Cardiac fibroblast (primary cell): ENCODE results near the gene ACTN1.
A peak's percentile ranks its signal among the peaks of the same experiment; 100 is the strongest.

Experiments
- DNase-seq, 2 donors: peaks; one replicate each; pipeline versions ENCODE4 v3.0.0 to v3.0.0-alpha.2; 2010; ENCODE audit warnings: low read depth in 2 of 2
- H3K4me3 ChIP-seq, 2 donors: replicated peaks in 1 of 2; 1 replicate in 1 of 2; 2 replicates in 1 of 2; pipeline ENCODE4 v1.5.1; 2011; ENCODE audit warnings: low read depth in 2 of 2, low read length in 2 of 2, mild to moderate bottlenecking in 2 of 2, moderate library complexity in 1 of 2
- TF ChIP-seq, protein P1 (sequence below): IDR thresholded peaks from one replicate; pipeline ENCODE4 v1.5.1; 2011; ENCODE audit warnings: low read depth, mild to moderate bottlenecking, low read length, inconsistent platforms

Gene ACTN1

DNA sequence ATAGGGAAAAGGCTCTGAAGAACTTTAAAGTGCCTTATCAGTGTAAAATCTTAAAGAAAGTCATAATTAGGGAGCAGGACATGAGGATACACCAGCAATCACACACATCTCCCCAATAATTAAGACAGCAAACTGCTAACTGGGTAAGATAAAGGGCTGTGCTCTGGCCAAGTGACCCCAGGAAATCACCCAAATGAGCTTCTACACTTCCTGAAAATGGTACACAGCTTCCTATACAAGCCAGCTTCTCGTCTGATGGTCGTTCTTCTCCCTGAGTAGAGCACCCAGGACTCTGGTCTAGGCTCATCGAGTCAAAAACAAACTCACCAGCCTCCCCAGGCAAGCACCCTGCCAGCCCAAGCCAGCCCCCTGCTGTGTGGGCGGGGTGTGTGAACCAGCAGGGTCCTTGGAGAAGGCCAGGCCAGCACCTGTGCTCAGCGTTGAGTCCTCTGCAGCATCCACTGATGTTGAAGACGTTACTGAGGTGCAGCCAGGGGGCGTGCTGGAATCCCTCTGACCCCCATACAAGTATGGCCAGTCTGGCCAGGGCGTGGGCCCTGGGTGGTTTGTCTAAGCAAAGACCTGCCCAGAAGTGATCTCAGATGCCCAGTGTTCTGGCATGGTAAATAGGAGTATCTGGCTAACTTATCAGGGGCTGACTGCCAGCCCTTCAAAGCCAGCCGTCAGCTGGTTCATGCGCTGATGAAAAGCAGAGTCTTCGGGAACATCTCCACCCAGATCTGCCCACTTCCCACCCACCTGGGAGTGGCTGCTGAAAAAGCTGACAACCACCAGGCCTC is 41.4 kb downstream of the ACTN1 start:
- H3K4me3 ChIP-seq, result no peak overlapping the region
- peak; percentile 36 to 62 for DNase-seq
- TF ChIP-seq, protein P1, sequence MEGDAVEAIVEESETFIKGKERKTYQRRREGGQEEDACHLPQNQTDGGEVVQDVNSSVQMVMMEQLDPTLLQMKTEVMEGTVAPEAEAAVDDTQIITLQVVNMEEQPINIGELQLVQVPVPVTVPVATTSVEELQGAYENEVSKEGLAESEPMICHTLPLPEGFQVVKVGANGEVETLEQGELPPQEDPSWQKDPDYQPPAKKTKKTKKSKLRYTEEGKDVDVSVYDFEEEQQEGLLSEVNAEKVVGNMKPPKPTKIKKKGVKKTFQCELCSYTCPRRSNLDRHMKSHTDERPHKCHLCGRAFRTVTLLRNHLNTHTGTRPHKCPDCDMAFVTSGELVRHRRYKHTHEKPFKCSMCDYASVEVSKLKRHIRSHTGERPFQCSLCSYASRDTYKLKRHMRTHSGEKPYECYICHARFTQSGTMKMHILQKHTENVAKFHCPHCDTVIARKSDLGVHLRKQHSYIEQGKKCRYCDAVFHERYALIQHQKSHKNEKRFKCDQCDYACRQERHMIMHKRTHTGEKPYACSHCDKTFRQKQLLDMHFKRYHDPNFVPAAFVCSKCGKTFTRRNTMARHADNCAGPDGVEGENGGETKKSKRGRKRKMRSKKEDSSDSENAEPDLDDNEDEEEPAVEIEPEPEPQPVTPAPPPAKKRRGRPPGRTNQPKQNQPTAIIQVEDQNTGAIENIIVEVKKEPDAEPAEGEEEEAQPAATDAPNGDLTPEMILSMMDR, result peak; percentile 36

DNA sequence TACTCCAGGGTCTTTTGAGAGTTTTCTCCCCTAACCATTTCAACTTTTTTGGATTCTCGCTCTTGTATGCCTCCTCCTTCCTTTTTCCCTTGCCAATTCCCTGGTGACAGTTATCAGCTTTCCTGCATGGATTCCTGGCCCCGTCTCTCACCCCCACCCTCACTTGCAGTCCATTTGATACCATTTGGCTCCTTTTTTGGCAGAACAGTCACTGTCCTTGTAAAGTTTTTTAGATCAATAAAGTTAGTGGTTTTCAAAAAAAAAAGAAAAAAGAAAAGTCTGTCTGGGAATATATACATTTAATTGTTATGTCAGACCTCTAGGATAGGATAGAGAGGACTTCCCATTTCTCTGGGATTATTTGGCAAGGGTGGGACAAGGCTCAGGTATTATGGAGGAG is 42.1 kb downstream of the ACTN1 start:
- TF ChIP-seq, protein P1, result no peak
- H3K4me3 ChIP-seq, result no peak overlapping the region
- no peak for DNase-seq

DNA sequence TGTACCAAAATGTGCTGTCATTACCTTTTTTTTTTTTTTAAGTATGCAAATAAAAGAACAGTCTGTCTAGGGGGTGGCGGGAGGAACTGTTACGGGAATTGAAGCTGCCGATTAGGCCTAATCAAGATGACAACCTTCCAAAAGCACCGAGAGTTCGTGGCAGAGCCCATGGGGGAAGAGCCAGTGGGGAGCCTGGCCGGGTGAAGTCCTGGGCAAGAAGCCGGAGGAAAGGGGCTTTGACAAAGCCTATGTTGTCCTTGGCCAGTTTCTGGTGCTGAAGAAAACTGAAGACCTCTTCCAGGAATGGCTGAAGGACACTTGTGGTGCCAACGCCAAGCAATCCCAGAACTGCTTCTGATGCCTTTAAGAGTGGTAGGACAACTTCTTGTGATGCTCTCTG is 42.6 kb downstream of the ACTN1 start:
- peak in 1 of 2 donors; percentile 43 for DNase-seq
- TF ChIP-seq, protein P1, result no peak
- no peak overlapping the region for H3K4me3 ChIP-seq

DNA sequence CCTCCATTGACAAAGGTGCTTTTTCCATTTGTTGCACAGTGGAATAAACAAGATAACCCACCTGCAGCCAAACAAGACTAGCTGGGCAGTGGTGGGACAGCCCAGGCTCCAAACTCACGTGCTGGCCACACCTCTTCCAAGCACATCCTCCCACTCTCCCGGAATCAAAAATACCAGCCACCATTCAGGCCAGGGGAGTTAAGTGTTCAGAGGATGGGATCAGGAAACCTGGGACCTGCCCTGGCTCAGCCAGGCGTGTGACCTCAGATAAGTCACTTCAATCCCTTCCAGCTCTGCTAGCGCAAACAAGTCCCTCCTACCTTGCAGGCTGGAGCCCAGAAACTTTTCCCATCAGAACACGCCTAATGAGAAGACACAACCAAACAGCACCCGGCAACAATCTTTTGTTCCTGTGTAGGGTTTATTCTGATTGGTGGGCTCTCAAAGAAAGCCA is 43.3 kb downstream of the ACTN1 start:
- peak in 1 of 2 donors; percentile 84 for DNase-seq
- TF ChIP-seq, protein P1, result no peak
- no peak overlapping the region for H3K4me3 ChIP-seq

DNA sequence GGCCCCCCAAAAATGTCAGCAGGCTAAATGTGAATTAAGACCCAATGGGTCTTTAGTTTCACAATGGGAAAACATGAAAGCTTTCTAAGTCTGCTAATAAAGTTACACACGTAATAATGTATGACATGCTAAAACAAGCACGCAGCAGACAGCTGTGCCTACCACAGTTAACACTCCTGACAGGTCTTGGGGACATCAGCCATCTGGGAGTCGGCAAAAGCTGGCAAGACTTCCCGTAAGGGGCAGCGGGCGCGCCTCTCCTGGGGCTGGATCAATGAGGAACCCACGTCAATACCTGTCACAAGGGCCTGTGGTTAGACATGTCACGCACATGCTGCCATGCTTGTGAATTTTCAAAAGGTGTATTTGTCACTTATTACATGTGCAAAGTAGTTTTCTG is 45.0 kb downstream of the ACTN1 start:
- H3K4me3 ChIP-seq, result no peak overlapping the region
- no peak for DNase-seq
- TF ChIP-seq, protein P1, result no peak

DNA sequence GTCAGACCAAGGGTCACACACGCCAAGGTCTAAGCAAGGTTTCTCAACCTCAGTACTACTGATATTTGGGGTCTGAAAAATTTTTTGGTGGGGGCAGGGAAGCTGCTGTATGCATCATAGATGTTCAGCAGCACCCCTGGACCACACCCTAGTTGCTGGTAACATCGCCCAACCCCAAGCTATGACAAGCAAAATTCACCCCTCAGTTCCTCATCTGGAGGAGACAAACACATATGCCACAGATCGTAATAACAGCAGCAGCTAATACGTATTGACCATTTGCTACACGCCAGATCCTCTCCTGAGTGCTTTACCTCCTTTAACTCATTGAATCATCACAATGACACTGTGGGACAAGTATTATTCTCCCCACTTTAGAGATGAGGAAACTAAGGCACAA is 46.4 kb downstream of the ACTN1 start:
- H3K4me3 ChIP-seq, result no peak overlapping the region
- TF ChIP-seq, protein P1, result no peak
- DNase-seq, result no peak
